HG03558 (cell line): Measurements from ENCODE around the gene WDR1.

Experiments
- ATAC-seq: cut with Tn5 transposase; IDR thresholded peaks from one replicate; pipeline ENCODE4 v1.9.1; 2021; ENCODE audit warnings: moderate number of reproducible peaks; ENCODE audit not compliant: unreplicated experiment; ENCODE audit errors: extremely low read depth

The WDR1 gene

DNA sequence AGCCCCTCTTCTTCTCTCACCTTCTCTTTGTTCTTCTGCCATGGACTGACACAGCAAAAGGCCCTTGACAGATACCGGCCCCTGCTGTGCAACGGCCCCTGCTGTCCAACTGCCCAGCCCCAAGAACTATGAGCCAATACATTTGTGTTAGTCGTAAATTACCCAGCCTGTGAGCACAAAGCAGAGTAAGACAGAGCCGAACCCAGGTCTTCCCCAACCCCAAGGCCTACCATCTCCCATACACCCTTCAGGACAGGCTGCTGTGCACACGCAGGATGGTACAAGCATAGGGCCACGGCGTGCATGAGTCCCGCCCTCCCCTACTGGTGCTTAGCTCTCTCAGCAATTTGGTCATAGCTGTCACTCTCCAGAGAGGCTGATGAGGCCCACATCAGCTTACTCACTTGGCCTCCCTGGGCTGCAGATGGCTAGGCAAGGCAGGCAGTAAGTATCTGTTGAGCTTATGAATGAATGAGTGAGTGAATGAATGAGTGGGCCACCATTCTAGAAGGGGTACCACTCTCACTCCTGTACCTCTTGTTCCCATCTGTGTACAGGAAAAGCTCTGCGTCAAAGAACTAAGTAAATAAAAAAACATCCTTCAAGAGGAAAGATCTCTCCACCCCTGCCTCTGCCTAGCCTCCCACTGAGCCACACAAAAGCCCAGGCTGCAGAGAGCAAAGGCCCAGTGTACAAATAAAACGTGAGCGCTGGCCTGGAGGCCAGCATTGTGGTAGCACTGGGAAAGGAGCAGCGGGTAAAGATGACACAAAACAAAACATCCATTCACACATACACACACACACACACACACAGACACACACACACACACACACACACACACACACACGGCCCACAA, 13.9 kb downstream of the WDR1 start:
- ATAC-seq, result no peak

DNA sequence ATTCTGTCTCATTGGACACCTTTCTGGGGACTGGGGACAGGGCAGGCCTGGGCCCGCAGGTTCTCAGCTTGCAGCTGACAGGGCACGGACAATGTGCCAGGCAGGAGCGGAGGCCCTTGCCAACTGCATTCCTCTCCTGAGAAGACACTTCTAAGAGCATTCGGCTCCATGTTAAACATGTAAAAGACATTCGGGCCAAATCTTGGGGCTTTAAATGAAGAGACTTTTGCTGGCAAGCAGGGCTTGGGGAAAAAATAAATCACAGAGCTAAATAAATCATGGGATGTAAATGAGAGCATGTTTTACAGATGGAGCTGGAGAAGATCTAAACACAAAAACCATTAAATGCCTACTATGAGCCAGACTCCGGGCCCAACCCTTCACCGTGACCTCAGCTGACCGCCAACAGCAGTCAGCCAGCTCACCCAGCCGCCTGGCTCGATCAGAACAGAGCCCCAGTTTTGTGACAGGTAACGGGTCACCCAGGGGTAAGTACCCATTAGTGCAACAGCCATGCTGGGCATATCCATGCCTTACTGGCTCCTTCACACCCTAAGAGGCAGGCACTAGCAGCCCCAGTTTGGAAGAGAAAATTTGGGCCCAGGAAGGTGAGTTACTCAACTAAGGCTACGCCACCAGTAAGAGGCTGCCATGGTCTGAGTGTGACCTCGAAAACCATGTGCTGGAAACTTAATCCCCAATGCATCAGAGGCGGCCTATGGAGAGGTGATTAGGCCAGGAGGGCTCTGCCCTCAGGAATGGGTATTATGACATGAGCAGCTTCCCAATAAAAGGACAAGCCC, 14.7 kb downstream of the WDR1 start:
- no peak for ATAC-seq

DNA sequence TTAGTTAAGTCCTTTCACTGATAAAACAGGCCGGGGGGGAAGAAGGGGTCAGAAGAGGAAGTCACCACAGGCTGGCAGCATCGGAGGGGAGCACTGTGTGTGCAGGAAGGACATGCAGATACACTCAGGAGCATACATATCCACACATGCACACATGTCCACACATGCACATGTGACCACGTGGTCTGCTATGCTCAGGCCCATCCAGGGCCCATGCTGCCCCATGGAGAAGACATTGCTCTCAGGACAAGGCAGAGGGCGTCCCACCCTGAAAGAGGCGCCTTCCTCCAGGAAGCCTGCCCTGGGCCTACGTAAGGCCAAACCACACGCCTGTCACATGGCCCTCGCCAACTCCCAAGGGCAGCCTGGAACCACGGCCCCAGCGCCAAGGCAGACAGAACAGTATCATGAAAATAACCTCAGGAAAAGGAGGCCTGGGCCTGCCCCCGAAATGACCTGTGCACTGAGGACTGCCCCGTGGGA, 15.8 kb downstream of the WDR1 start:
- no peak for ATAC-seq

DNA sequence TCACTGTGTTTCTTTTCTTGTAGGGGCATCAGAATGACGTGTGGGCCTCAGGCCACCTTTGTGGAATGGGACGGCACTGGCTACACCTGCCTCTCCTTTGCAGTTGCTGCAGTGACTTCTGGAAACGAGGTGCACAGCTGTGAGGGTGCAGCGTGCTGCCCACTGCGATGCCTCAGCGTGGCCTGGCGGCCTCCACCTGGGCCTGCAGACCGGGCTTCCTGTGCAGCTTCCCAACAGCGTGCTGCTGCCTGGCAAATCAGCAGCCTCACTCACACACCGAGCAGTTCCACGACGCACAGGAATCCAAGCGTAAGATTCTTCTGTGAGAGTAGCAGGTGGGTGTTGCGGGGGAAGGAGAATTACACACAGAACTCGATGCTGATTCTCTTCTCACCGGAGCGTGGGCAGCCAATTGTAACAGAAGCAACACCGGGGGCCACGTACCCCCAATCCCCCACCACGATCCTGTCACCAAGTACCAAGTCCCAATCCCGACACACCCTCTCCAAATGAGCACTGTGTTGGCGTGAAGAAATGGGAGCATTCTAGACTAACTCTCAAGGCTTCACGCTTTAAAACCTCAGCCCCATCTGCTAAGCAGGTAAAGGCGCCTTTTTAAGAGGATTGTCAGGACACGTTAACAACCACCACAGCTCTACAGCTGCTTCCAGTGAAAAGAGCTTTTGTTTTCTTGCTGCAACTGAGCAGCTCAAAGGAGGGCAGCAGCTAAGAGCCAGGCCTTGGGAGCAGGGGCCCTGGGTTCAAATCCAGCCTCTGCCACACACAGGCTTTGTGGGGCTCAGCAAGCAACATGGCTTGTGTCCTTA, 16.9 kb downstream of the WDR1 start:
- no peak for ATAC-seq

DNA sequence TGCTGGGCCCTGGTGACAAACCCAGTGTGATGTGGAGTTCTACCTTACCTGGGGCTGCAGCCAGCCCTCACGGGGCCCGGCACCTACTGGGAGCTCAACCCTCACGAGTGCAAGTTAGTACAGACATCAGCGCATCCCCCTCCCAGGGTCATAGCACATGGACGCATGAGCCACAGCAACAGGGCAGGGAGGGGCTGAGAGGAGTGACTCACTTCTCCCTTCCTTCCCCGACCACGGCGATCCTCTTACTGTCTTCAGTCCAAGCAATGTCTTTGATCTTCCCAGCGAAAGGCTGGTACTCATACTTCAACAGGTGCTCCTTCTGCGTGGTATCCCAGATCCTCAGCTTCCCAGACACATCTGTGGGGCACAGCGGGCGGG, 17.8 kb downstream of the WDR1 start:
- no peak for ATAC-seq

DNA sequence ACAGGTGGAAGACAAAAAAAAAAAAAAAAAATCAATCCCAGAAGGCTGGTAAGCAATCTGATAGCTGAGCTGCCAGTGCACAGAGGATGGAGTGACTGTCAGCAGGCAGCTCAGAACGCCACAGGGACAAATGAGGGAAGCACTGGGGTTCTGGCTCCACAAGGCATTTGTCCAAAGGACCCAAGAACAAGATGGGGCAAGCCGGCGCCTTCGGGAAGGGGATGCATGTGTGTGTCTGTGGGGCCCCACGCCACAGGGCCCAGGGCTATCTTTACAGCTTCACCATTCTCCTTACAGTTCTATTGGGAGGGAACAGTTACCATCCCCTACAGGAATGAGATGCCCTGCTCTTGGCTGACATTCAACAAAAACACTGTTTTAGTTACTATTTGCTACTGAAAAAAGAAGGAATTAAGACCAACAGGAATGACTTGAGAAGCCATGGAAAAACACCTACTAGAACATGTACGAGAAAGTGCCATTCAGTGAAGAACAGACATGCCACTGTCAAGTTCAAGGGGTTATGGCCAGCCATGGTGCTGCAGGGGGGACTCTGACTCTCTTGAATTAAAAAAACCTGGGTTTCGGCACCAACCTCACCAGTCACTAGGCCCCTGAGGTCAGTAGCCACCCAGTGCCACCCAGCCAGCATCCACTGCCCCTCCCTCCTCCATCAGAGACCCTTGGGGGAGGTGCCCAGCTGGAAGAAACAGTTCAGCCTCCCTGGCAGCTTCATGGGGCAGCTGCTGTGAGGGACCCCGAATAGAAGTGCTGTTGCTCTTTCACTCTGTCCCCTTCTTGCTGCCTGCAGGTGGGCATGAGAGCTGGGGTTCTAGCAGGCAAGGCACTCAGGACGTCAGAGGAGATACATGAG, 18.5 kb downstream of the WDR1 start:
- no peak for ATAC-seq

DNA sequence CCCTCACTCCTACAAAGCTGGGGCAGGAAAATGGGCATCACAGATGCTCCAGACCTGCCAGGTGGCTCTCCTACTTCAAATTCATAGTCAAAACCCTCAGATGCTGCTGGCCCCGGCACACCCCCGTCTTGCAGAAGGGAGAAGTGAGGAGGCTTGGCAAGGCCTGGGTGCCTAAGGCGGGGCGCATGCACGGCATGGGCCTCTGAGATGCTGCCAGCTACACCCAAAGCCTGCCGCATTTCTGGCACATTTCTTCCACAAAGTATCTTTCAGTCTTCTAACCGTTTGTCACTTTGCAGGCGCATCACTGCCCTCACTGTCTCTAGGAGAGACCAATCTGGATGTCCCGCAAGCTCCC, 19.6 kb downstream of the WDR1 start:
- no peak for ATAC-seq

DNA sequence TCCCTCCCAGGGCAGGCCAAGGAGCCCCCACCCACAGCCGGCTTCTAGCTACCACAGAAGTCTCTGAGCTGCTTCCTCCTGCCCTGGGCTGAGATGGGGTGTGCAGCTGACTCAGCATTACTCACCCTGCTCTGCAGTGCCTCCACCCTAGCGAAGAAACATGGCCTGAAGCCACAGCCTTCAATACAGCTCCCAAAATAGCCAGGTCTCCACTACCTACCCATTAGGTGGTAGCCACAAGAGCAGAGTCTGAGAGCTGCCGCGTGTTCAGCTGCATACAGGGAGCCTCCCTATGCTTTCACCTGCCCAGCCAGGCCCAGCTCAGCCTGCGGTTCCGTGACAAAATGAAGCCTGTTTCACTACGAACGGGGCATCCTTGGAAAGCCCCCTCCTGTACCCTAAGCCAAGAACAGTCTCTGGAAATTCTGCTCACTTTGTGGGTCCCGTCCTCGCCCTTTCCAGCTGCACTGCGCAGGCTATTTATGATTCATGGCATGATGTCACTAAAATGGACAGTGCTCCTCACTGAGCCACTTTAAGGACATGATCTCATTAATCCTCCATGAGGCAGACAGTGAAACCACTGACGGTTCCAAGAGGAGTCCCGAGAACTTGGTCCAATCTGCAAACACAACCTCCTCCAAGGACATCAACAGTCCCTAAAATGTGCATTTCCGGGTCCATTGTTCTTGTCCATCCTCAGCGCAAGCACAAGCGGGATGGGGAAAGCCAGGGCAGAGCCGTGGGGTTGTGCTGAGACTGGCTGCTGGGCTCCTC, 20.2 kb downstream of the WDR1 start:
- ATAC-seq, result peak; percentile 75

DNA sequence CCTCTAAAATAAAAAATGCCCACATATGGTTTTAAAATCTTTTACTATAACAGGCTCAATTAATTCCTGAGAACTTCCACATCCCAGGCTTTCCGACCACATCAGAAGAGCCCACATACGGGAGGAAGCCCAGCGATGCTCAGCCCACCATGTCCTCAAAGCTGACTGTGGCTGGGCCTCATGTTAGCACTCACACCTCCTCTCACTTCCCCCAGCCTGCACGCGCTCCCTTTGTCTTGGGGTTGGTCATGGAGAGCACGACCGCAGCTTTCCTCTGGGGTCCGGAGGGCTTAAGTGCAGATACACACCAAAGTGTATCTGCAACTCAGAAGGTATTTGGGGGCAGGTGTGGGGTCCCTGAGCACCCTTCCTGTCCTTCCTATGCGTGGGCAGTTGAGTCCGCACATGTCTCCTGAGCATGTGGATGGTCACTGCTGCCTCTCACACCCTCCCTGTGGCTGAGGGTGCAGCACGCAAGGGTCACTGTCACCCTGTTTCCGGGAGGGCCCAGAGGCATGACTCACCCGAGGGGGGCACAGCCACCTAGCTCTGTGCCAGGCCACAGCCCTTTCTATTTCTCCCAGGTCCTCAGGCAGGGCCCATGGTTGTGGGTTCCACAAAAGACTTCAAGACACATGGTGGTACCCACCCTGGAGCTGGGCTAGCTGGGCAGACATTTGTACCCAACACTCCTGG, 21.2 kb downstream of the WDR1 start:
- ATAC-seq, result no peak

DNA sequence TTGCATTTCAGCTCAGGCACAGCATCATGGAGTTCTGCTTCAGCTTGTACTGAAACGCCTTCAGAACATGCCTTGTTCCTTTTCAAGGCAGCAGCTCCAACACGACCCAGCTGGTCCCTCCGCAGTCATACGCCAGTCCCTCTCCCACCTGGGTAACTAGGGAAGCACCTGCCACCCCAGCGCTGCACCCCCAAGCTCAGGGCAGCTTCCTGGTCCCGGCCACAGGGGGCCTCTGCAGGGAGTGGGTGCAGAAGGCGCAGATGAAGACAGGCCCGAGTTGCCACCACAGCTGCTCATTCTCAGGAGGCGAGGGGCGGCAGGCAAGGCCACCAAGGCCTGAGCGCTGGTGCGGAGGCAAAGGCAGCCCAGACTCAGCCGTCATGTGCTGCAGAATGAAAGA, 21.8 kb downstream of the WDR1 start:
- no peak for ATAC-seq

DNA sequence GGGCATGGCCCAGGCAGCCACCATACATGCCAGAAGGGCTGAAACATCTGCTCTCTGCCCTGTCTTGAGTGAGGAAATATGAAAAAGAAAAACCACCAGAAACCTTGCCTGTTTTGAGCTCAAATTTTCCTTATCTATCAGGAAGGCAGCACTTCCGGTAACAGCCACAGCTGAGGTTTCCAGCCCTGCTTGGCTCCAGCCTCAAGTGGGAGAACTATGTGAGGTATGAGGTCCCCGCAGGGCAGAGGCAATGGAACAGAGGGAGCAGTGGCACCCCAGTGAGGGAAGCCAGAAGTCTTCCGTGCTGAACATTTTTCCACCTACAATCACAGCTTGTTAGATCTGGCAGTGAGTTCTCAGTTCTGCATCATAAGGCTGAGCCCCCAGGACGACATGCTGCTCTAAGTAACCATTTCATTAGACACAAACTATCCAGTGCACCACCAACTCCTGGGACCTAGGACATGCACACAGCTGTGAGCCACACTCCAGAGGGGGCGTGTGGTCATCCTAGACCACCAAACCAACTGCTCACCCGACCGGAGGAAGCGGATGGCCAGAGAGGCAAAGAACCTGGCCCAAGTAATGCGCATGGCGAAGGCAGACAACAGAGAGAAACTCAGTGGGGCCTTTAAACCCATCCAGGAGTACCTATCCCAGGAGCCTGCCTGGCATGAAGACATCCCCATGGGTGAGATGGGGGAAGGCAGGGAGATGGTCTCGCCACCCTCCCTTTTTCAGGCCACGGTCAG, 22.6 kb downstream of the WDR1 start:
- ATAC-seq, result no peak

DNA sequence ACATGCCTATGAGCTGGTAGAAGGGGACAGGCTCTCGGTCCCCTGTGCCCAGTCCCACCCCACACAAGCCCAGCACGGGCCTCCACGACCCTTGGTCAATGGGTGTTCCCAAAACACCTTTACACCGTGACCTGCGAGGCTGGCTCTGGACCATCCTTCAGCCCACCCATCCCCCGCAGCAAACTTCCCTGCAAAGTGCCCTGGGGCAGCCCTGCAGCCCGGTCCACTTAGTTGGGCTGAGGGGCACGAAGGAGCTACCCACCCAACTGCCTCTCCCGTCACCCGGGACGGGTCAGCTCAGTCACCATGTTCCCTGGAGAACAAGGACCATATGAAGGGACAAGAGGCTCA, 23.4 kb downstream of the WDR1 start:
- ATAC-seq, result no peak

DNA sequence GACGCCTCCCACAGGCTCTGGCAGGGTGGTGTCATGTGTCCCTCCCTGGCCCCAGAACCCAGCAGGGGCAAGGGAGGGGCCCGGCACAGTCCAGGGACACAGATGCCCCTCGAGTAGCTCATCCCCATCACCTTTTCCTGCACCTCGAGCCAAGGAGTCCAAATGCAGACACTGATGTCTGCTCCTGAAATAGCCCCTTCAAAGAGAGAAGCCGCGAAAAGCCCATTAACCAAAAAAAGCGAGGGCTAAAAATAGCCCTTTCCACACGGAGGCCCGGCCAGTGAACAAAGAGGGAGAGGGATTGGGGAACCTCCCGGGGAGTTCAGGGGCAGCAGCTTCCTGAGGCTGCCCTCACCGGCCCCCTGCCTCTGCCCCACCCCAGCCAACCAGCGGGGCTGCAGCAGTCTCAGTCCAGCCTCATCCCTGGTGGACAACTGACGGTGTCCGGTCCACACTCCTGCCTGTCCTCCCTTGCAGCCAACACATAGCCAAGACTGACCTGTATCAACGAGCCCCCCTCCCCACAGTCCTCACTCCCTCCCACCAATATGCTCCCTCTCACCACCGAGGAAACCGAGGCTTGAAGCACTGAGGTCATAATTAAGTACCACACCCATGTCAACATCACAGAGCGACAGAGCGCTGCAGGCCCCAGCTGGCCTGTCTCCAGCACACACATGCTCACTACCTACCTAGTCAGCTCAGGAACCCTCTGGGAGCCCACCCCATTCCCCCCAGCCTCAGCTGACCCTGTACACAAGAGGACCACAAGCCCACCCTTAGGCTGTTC, 23.9 kb downstream of the WDR1 start:
- no peak for ATAC-seq

DNA sequence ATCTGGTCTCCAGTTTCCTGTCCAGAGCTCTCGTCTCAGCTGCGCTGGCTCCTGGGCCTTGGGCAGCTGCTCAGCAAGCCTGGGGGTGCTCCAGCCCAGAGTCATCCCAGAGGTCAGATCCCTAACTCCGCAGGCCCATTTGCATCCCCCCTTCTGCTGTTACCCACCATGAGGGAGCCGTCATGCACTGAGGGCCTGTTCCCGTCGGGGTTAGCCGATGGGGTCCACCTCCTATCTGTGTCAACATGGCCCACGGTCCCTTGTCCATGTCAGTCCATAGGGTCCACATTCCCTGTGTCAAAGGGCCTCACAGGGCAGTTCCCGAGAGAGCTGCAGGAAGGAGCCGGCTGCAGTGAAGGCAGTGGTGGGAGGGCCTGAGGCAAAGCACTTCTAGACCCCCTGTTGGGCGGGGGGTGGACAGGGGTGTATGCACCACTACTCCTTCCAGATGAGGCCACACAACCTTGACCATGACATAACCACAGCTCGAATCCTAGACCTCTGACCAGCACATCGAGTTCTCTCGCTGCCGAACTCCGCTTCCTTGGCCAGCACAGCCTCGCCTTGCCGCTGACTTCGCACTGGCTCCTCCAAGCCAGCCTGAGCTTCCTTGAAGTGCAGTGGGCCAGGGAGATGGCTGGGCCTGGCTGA, 24.9 kb downstream of the WDR1 start:
- ATAC-seq, result no peak

DNA sequence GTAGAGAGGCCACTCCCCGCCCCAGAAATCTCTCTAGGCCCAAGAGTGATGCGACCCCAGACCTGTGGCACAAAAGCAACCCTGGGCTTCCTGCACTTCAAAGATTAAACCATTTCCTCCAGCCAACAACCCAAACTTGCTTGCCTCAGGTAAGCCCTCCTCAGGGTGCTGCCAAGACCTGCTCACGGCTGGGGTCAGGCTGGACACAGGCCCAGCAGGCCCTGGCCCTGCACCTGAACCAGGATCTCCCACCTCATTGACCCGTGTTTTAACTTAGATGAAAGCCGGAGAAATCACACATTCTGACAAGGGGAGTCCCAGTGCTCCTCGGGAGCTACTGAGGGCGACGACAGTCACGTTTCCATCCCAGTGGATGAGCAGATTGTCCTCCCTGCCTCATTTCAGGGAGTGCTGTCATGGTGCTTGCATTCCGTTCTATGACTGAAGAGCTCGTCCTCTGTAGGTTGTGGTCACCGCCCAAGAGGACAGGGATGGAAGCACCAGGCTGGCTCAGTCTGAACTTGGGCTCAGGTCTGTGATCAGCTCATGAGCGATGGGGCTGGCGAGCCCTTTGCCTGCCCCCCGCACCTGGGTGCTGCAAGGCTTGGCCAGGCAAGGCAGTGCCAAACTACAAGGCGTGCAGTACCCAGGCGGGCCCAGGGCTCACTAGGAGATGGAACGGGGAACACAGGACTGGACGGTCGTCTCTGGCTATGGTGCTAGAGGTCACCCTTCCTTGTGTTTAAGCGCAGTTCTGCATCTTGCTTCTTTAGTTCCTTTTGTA, 25.9 kb downstream of the WDR1 start:
- no peak for ATAC-seq

DNA sequence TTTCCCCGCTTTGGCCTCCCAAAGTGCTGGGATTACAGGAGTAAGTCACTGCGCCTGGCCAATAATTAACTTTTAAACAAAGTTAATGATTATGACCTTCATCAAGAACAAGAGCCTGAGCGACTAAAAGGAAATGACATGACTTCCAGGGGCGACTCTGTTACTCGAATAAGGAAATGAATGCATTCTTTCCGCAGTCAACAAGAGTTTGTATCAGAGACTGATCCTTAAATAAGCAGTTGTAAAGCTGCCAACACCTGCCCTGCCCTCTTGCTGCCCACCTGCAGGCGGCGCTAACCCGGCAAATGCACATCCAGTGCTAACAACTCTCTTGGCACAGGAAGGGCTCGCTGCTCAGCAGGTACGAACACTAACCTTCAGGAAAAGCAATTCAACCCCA, 27.3 kb downstream of the WDR1 start:
- no peak for ATAC-seq
